PC-9 (cell line): Measurements from ENCODE around the gene SMIM9. TPM values are rescaled to one million over a fixed set of nuclear protein-coding genes. Genes with fewer than 3 reads are reported as not detected.
"Not testable (repeated sequence)": the region's sequence is repeated elsewhere in the genome, so short reads cannot be mapped to it uniquely, and the experiment has no call there.

Experiments used
- BruUV-seq: library from RNA; stranded (reverse); fragments of 400-500 nt; replicated peaks from 2 replicates; lab custom pipeline; 2021; lab: Mats Ljungman, UMichigan
- CTCF ChIA-PET: fragments of 300-600 bp; sonication (Branson Sonifier 250); formaldehyde crosslinking; loops from one replicate; lab custom pipeline; 2022; ENCODE audit warnings: antibody characterized with exemption; lab: Charles Lee
- POLR2A ChIA-PET: fragments of 300-600 bp; sonication (Branson Sonifier 250); formaldehyde crosslinking; loops from one replicate; lab custom pipeline; 2022; ENCODE audit warnings: antibody characterized with exemption; ENCODE audit not compliant: unreplicated experiment; lab: Charles Lee
- DNase-seq, 2 experiments: peaks; one replicate each; pipeline versions ENCODE4 v3.0.0 to v3.0.0-alpha.2; 2015 to 2022; ENCODE audit warnings: mixed read lengths in 1 of 2
- H2AFZ ChIP-seq: fragments of 200-600 bp; sonication (generic); 2 replicates; pipeline ENCODE4 v1.8.1; 2017; ENCODE audit warnings: antibody characterized with exemption
- H3F3A ChIP-seq: fragments of 200-600 bp; sonication (generic); 2 replicates; pipeline ENCODE4 v1.8.1; 2017; ENCODE audit warnings: antibody characterized with exemption, mild to moderate bottlenecking, low read depth; ENCODE audit not compliant: insufficient read depth
- H3K27ac ChIP-seq: fragments of 200-600 bp; sonication (generic); 2 replicates; pipeline ENCODE4 v1.6.1; 2016; ENCODE audit warnings: mixed run types
- H3K27me3 ChIP-seq: fragments of 200-600 bp; sonication (generic); 2 replicates; pipeline ENCODE4 v1.6.1; 2016; ENCODE audit warnings: low read depth, mixed run types; ENCODE audit not compliant: insufficient read depth
- H3K36me3 ChIP-seq: fragments of 200-600 bp; sonication (generic); 2 replicates; pipeline ENCODE4 v1.6.1; 2016; ENCODE audit warnings: low read depth, mixed run types
- H3K4me1 ChIP-seq: fragments of 200-600 bp; sonication (generic); replicated peaks from 2 replicates; pipeline ENCODE4 v1.6.1; 2016; ENCODE audit warnings: mixed run types; ENCODE audit not compliant: insufficient read depth
- H3K4me2 ChIP-seq: fragments of 200-600 bp; sonication (generic); 2 replicates; pipeline ENCODE4 v1.6.1; 2017; ENCODE audit warnings: mixed run types
- H3K4me3 ChIP-seq: fragments of 200-600 bp; sonication (generic); 2 replicates; pipeline ENCODE4 v1.6.1; 2016; ENCODE audit warnings: mixed run types
- H3K79me2 ChIP-seq: fragments of 200-600 bp; sonication (generic); 2 replicates; pipeline ENCODE4 v1.6.1; 2017; ENCODE audit warnings: low read depth, mixed run types
- H3K9me2 ChIP-seq: fragments of 200-600 bp; sonication (generic); 2 replicates; pipeline ENCODE4 v1.8.1; 2017; ENCODE audit warnings: mild to moderate bottlenecking; ENCODE audit not compliant: insufficient read depth
- H3K9me3 ChIP-seq: fragments of 200-600 bp; sonication (generic); 2 replicates; pipeline ENCODE4 v1.8.1; 2016; ENCODE audit warnings: low read depth; ENCODE audit not compliant: insufficient read depth
- H4K20me1 ChIP-seq: fragments of 200-600 bp; sonication (generic); 2 replicates; pipeline ENCODE4 v1.8.1; 2017; ENCODE audit not compliant: insufficient read depth
- EZH2 ChIP-seq: fragments of 200-600 bp; sonication (generic); IDR thresholded peaks from 2 replicates; pipeline ENCODE4 v1.8.0; 2017; ENCODE audit warnings: antibody characterized with exemption, low read depth
- intact Hi-C: fragments of 100-400 bp; cut with micrococcal nuclease; formaldehyde crosslinking; loops from one replicate; pipeline ENCODE4 v1.10.0; 2022; ENCODE audit not compliant: unreplicated experiment
- total RNA-seq: library from RNA; stranded (reverse); gene quantifications from 2 replicates; pipeline ENCODE4 v1.2.3, GENCODE V29; 2021
- TF ChIP-seq, protein P1 (sequence below): fragments of 200-600 bp; sonication (generic); conservative IDR thresholded peaks from 2 replicates; pipeline ENCODE4 v1.6.1; 2017; ENCODE audit warnings: mixed run types, antibody characterized with exemption, mild to moderate bottlenecking, moderate library complexity

The SMIM9 gene
- total RNA-seq, 1 experiment from 2014 or later, result not detected

DNA sequence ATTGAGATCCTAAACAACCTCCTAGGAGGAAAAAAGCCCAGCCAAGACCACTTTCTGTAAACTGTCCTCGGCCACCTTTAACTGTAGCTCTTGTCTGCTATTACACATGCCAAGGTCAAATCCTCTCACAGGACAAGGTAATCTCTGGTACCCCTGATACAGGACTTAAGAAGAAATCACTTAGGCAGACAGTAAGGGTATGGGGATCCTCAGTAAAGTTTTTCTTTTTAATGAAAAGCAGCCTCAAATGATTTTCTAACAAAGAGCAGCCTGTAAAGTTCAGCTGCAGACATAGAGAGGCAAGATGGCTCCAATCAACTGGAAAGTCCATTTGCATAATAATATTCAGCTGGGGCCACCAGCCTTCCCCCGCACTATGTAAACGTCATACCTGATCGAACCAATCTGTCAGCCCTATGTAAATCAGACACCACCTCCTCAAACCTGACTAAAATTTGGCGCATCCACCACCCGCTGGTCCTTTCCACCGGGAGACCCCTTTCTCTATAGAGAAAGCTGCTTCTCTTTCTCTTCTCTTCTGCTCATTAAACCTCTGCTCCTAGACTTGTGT lies 14.6 kb downstream of the SMIM9 start:
- H3K9me2 ChIP-seq, result no peaks in the 10 kb centered on the region
- H3K9me3 ChIP-seq, result no peaks in the 10 kb centered on the region
- TF ChIP-seq, protein P1, sequence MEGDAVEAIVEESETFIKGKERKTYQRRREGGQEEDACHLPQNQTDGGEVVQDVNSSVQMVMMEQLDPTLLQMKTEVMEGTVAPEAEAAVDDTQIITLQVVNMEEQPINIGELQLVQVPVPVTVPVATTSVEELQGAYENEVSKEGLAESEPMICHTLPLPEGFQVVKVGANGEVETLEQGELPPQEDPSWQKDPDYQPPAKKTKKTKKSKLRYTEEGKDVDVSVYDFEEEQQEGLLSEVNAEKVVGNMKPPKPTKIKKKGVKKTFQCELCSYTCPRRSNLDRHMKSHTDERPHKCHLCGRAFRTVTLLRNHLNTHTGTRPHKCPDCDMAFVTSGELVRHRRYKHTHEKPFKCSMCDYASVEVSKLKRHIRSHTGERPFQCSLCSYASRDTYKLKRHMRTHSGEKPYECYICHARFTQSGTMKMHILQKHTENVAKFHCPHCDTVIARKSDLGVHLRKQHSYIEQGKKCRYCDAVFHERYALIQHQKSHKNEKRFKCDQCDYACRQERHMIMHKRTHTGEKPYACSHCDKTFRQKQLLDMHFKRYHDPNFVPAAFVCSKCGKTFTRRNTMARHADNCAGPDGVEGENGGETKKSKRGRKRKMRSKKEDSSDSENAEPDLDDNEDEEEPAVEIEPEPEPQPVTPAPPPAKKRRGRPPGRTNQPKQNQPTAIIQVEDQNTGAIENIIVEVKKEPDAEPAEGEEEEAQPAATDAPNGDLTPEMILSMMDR, result no peak
- no peak for TF ChIP-seq EZH2
- H3K79me2 ChIP-seq, result no peaks in the 10 kb centered on the region
- H3K27me3 ChIP-seq, result no peaks in the 10 kb centered on the region
- H3K27ac ChIP-seq, result no peak overlapping the region
- no peak overlapping the region for H2AFZ ChIP-seq
- ChIA-PET POLR2A (no interaction called here), CTCF (no interaction called here)
- BruUV-seq, result no TSS peak
- H3K36me3 ChIP-seq, result no peaks in the 10 kb centered on the region
- no peaks in the 10 kb centered on the region for H3K4me1 ChIP-seq
- H4K20me1 ChIP-seq, result no peaks in the 10 kb centered on the region
- H3F3A ChIP-seq, result no peaks in the 10 kb centered on the region
- no peak overlapping the region for H3K4me3 ChIP-seq
- intact Hi-C loops, result no loop called here
- no peak for DNase-seq
- H3K4me2 ChIP-seq, result no peak overlapping the region

DNA sequence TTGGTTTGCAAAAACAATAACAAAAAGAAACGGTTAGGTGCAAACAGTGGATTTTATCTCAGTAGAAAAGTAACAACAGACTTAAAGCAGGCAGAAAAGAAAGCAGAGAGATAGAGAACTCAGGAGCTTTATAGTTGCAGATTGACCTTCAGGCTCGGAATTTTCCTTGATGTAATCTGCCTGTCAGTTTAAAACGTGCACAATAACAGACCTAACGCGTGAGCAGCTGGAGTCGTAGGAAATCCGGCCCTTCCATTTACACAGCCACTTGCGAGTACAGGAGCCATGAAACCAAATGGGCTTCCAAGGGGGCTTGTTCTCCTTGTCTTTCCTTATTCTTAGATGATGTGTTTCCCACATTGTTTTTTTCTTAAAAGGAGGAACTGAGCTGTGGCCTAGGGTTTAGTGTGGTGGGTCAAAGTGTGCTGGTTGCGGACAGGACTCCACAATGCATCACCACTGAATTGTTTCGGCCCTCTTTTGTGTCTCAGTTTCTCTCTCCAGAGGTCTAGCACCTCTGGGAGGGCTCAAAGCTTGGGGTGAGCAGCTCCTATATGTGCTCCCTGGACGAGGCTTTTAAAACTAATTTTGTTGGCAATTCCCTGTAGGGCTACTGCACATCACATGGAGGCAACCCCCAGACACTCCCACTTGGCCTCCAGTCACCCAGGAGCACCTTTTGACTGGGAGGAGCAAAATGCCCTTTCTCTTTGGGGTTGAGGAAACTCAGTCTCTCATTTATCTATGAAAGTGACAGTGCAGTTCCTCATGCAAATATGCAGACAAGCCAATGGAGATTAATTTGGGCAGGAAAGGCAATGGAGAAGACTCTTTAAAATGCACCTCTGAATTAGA lies 15.3 kb downstream of the SMIM9 start:
- ChIA-PET POLR2A (no interaction called here), CTCF (no interaction called here)
- Histone ChIP-seq H3K27me3 (no peaks in the 10 kb centered on the region), H3K36me3 (no peaks in the 10 kb centered on the region), H2AFZ (no peak overlapping the region), H3K4me2 (no peak overlapping the region), H3K79me2 (no peaks in the 10 kb centered on the region), H3K9me2 (no peaks in the 10 kb centered on the region), H3F3A (no peaks in the 10 kb centered on the region), H3K27ac (no peak overlapping the region), H3K4me3 (no peak overlapping the region), H3K4me1 (no peaks in the 10 kb centered on the region), H4K20me1 (no peaks in the 10 kb centered on the region), H3K9me3 (no peaks in the 10 kb centered on the region)
- DNase-seq, result no peak
- TF ChIP-seq, protein P1, result no peak
- no peak for TF ChIP-seq EZH2
- no TSS peak for BruUV-seq
- intact Hi-C loops, result no loop called here

DNA sequence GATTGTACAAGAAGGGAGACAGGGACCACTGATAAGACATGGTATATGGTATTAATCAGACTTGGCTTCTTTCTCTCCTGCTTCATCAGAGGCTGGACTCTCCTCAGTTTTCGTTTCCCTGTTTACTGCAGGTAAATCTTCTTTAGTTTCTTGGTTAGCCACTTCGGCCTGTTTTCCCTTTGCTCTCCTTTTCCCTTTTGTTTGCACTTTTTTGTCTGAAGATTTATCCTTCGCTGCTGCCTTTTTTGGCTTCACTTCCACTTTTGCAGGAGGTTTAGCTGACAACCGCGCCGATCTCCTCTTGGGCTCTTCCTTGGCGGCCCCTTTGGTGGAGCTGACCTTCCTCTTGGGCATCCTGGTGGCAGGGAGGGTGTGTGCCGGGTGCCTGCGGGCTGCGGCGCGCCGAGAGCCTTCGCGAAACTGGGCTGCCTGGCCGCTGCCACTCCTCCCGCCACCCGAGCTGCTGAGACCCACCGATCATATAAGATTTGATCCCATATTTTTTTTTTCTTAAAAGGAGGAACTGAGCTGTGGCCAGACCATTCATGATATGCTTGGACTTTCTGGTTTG lies 17.3 kb downstream of the SMIM9 start:
- H3F3A ChIP-seq, H3K4me3 ChIP-seq, CTCF ChIA-PET, H3K4me1 ChIP-seq, BruUV-seq, intact Hi-C loops, H3K27ac ChIP-seq, POLR2A ChIA-PET, DNase-seq, H3K79me2 ChIP-seq, H3K9me2 ChIP-seq, H3K36me3 ChIP-seq, H3K9me3 ChIP-seq, H4K20me1 ChIP-seq, H2AFZ ChIP-seq, H3K4me2 ChIP-seq, H3K27me3 ChIP-seq: not testable (repeated sequence)

DNA sequence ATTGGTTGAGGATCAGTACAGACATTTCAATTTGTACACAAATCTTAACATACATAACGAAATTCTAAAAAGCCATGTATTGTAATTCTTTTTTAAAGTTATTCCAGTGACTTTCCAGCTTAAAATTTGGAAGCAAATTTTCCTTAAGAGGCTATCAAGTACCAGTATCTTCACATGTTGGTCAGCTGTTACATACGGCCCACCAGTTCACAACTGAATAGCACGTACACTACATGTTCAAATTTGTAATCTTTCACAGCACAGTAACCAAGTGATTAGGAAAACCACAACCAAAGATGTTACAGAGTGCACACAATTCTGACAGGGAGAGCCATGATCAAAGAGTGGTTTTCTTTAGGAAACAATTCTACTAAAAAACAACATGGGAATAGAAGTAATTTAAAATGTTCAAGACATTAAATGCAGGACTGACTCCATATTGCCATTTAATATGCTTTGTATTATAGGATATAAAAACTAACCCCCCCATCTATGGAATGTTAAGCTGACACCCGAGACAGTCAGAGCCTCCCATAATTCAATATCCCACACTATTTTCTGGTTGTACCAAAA lies 18.1 kb downstream of the SMIM9 start:
- H3K4me2 ChIP-seq, DNase-seq, H3K4me3 ChIP-seq, H3K79me2 ChIP-seq, intact Hi-C loops, H3K27me3 ChIP-seq, H3K9me3 ChIP-seq, CTCF ChIA-PET, H2AFZ ChIP-seq, POLR2A ChIA-PET, H3K36me3 ChIP-seq, H3F3A ChIP-seq, H4K20me1 ChIP-seq, H3K4me1 ChIP-seq, BruUV-seq, H3K27ac ChIP-seq, H3K9me2 ChIP-seq: not testable (repeated sequence)
